Measurements from ENCODE around the gene TMEM233.

TMEM233 gene

DNA sequence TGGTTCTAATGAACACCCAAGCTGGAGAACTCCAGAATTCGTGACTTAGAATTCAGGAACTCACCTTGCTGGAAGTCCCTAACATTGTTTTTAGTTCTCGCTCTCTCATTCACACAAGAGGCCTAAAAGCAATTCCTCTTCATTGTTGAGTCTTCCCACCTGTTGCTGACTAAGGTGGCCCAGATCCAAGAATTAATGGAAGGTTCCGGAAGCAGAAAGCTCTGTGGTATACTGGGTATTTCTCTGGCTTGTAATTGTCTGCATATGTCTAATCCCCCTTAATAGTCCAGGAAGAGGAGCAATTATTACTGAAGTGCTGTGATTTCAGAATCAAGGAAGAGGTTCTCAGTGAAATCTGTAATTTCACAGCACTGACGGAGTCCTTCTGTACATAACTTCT, 31.4 kb downstream of the TMEM233 start:
- Histone ChIP-seq H3K9me3 (ENCODE audit: severe bottlenecking) (peaks cover 5% of the 10 kb centered on the region), H3K27ac (no peak overlapping the region), H3K4me3 (ENCODE audit: low read depth, low read length) (no peak overlapping the region), H3K36me3 (no peaks in the 10 kb centered on the region), H3K27me3 (ENCODE audit: insufficient read depth, low read depth, severe bottlenecking) (no peaks in the 10 kb centered on the region)
- TF ChIP-seq, protein P1, sequence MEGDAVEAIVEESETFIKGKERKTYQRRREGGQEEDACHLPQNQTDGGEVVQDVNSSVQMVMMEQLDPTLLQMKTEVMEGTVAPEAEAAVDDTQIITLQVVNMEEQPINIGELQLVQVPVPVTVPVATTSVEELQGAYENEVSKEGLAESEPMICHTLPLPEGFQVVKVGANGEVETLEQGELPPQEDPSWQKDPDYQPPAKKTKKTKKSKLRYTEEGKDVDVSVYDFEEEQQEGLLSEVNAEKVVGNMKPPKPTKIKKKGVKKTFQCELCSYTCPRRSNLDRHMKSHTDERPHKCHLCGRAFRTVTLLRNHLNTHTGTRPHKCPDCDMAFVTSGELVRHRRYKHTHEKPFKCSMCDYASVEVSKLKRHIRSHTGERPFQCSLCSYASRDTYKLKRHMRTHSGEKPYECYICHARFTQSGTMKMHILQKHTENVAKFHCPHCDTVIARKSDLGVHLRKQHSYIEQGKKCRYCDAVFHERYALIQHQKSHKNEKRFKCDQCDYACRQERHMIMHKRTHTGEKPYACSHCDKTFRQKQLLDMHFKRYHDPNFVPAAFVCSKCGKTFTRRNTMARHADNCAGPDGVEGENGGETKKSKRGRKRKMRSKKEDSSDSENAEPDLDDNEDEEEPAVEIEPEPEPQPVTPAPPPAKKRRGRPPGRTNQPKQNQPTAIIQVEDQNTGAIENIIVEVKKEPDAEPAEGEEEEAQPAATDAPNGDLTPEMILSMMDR (IDR thresholded peaks at IDR 0.05; ENCODE audit: low read depth, low read length): no peak
- DNase-seq: no peak

DNA sequence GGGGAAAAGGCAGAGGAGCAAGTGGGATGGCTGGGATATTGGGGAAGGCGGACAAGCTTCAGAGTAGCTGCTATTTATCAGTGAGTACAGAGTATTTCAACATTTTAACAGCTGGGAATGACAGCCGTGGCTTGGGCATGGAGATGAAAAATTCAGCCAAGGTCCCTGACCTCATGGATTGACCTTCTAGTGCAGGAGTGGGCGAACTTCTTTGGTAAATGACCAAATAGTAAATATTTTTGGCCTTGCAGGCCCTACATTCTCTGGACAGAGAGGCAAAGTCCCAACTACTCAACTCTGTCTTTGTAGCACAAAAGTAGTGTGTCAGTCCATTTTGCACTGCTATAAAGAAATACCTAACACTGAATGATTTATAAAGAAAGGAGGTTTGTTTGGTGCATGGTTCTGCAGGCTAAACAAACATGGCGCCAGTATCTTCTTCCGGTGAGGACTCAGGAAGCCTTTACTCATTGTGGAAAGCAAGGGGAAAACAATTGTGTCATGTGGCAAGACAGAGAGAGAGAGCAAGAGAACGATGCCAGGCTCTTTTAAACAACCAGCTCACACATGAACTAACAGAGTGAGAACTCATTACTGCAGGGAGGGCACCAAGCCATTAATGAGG, 33.6 kb downstream of the TMEM233 start:
- TF ChIP-seq, protein P1 (IDR thresholded peaks at IDR 0.05; ENCODE audit: low read depth, low read length): no peak
- Histone ChIP-seq H3K4me3 (ENCODE audit: low read depth, low read length) (no peak overlapping the region), H3K27me3 (ENCODE audit: insufficient read depth, low read depth, severe bottlenecking) (no peaks in the 10 kb centered on the region), H3K9me3 (ENCODE audit: severe bottlenecking) (peaks cover 11% of the 10 kb centered on the region), H3K27ac (no peak overlapping the region), H3K36me3 (no peaks in the 10 kb centered on the region)
- no peak for DNase-seq

DNA sequence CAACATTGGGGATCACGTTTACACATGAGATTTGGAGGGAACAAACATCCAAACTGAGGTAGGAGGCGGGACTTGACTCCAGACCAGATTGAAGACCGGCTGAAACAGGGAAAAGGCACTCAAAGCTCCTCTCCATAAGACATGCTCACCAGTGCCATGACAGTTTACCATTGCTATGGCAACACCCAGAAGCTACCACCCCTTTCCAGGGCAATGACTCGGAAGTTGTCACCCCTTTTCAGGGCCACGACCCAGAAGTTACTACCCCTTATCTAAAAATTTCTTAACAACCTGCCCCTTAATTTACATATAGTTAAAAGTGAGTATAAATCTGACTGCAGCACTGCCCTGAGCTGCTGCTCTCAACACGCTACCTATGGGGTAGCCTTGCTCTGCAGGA, 34.1 kb downstream of the TMEM233 start:
- TF ChIP-seq, protein P1 (IDR thresholded peaks at IDR 0.05; ENCODE audit: low read depth, low read length): no peak
- no peak for DNase-seq
- no peak overlapping the region for H3K27ac ChIP-seq
- peaks cover 11% of the 10 kb centered on the region for H3K9me3 ChIP-seq (ENCODE audit: severe bottlenecking)
- H3K27me3 ChIP-seq (ENCODE audit: insufficient read depth, low read depth, severe bottlenecking): no peaks in the 10 kb centered on the region
- no peak overlapping the region for H3K4me3 ChIP-seq (ENCODE audit: low read depth, low read length)
- no peaks in the 10 kb centered on the region for H3K36me3 ChIP-seq

DNA sequence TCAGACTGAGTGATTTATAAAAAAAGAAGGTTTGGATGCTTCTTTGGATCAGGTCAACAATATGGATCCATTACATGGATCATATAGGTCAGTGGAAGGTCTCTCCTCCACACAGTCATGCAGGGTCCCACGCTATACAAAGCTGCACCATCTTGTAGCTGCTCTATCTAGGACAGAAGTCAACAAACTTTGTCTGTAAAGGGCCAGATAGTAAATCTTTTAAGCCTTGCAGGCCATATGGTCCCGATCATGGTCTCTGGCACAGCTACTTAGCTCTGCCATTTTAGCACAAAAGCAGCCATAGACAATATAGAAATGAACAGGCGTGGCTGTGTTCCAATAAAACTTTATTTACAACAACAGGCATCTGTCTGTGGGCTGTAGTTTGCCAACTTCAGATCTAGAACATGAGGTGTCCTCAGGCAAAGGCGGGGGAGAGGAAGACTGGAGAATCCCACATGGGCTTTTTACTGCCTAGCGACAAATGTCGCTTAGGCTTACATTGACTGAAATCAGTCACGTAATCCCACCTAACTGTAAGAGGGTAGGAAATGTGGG, 36.7 kb downstream of the TMEM233 start:
- no peak overlapping the region for H3K4me3 ChIP-seq (ENCODE audit: low read depth, low read length)
- H3K27ac ChIP-seq: 0 out of 2 replicates have a peak overlapping the region, but pooled peaks have one; percentile 43
- peak; percentile 39 for DNase-seq
- TF ChIP-seq, protein P1 (IDR thresholded peaks at IDR 0.05; ENCODE audit: low read depth, low read length): no peak
- H3K9me3 ChIP-seq (ENCODE audit: severe bottlenecking): peaks cover 11% of the 10 kb centered on the region
- H3K36me3 ChIP-seq: no peaks in the 10 kb centered on the region
- H3K27me3 ChIP-seq (ENCODE audit: insufficient read depth, low read depth, severe bottlenecking): no peaks in the 10 kb centered on the region

DNA sequence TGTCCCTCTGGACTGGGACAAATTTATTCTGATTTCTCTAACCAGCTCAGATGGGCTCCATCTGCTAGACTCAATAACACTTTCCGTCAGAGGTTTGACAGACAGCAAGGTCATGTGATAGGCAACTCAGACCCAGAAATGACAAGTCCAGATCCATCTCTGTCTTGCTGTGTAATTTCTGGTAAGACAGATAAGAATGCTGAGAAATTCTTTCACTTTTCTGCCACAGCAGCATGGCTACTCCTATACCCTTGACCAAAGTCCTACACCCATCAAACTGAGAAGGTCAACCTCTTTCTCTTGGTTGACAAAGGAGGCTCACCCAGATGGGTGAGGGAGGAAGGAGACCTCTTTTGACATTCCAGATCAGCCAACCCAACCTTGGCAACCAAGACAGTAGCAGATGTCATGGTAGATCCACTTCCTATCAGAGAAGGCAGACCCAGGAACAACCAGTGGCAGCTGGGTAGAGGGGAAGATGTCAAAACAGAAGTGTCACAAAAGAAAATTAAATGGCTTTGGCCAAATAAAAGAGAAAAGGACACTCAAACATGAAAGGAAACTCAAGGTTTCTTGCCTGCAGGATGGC, 37.5 kb downstream of the TMEM233 start:
- Histone ChIP-seq H3K36me3 (no peaks in the 10 kb centered on the region), H3K4me3 (ENCODE audit: low read depth, low read length) (no peak overlapping the region), H3K27ac (no peak overlapping the region), H3K9me3 (ENCODE audit: severe bottlenecking) (peaks cover 11% of the 10 kb centered on the region), H3K27me3 (ENCODE audit: insufficient read depth, low read depth, severe bottlenecking) (no peaks in the 10 kb centered on the region)
- TF ChIP-seq, protein P1 (IDR thresholded peaks at IDR 0.05; ENCODE audit: low read depth, low read length): no peak
- no peak for DNase-seq
